ENCODE measurements around the gene MMP17.
"Not testable (repeated sequence)": the region's sequence is repeated elsewhere in the genome, so short reads cannot be mapped to it uniquely, and the experiment has no call there.

Gene MMP17

GRCh38 chr12:131864469-131864868 lies 36.3 kb downstream of the MMP17 start:
- no peak for DNase-seq (ENCODE audit: low read depth in 2 of 2)

GRCh38 chr12:131865180-131865875 lies 37.1 kb downstream of the MMP17 start:
- no peak for DNase-seq (ENCODE audit: low read depth in 2 of 2)

- no peak for DNase-seq (ENCODE audit: low read depth in 2 of 2)
Observed at GRCh38 chr12:131867471-131867870, 39.3 kb downstream of the MMP17 start.

GRCh38 chr12:131867891-131868675 lies 39.9 kb downstream of the MMP17 start:
- DNase-seq (ENCODE audit: low read depth in 2 of 2), result no peak

- DNase-seq (ENCODE audit: low read depth in 2 of 2), result no peak
Observed at GRCh38 chr12:131869871-131870418, 41.8 kb downstream of the MMP17 start.

GRCh38 chr12:131871677-131872076 lies 43.5 kb downstream of the MMP17 start:
- DNase-seq (ENCODE audit: low read depth in 2 of 2), result no peak

GRCh38 chr12:131872154-131873051 lies 44.2 kb downstream of the MMP17 start:
- DNase-seq (ENCODE audit: low read depth in 2 of 2), result no peak

GRCh38 chr12:131873293-131873692 lies 45.1 kb downstream of the MMP17 start:
- no peak for DNase-seq (ENCODE audit: low read depth in 2 of 2)

GRCh38 chr12:131874972-131875371 lies 46.8 kb downstream of the MMP17 start:
- DNase-seq (ENCODE audit: low read depth in 2 of 2), result not testable (repeated sequence)

GRCh38 chr12:131877216-131877615 lies 49.0 kb downstream of the MMP17 start:
- DNase-seq (ENCODE audit: low read depth in 2 of 2), result not testable (repeated sequence)

- DNase-seq (ENCODE audit: low read depth in 2 of 2), result not testable (repeated sequence)
Observed at GRCh38 chr12:131878436-131878835, 50.2 kb downstream of the MMP17 start.

- DNase-seq (ENCODE audit: low read depth in 2 of 2), result no peak
Observed at GRCh38 chr12:131882804-131883520, 54.8 kb downstream of the MMP17 start.

- DNase-seq (ENCODE audit: low read depth in 2 of 2), result no peak
Observed at GRCh38 chr12:131883521-131883900, 55.3 kb downstream of the MMP17 start.

- DNase-seq (ENCODE audit: low read depth in 2 of 2), result not testable (repeated sequence)
Observed at GRCh38 chr12:131885076-131885475, 56.9 kb downstream of the MMP17 start.

- no peak for DNase-seq (ENCODE audit: low read depth in 2 of 2)
Observed at GRCh38 chr12:131885543-131886057, 57.4 kb downstream of the MMP17 start.

GRCh38 chr12:131891722-131892121 lies 63.5 kb downstream of the MMP17 start:
- not testable (repeated sequence) for DNase-seq (ENCODE audit: low read depth in 2 of 2)

- no peak for DNase-seq (ENCODE audit: low read depth in 2 of 2)
Observed at GRCh38 chr12:131892711-131893604, 64.8 kb downstream of the MMP17 start.

- DNase-seq (ENCODE audit: low read depth in 2 of 2), result no peak
Observed at GRCh38 chr12:131893605-131894312, 65.6 kb downstream of the MMP17 start.

- peak; percentile 80 to 84 for DNase-seq (ENCODE audit: low read depth in 2 of 2)
Observed at GRCh38 chr12:131894313-131894860, 66.2 kb downstream of the MMP17 start, which contains the start of gene ULK1. Gene ULK1 (plus strand): TSS chr12:131894622. CDS start chr12:131895002, 380 bp downstream.
